Measurements from ENCODE around the gene ZNF282. TPM values are rescaled to one million over a fixed set of nuclear protein-coding genes. Genes with fewer than 3 reads are reported as not detected.

ZNF282 gene
- total RNA-seq, 4 donors from 2014 or later = 16.8 to 24.1 (median 23.0) TPM

DNA sequence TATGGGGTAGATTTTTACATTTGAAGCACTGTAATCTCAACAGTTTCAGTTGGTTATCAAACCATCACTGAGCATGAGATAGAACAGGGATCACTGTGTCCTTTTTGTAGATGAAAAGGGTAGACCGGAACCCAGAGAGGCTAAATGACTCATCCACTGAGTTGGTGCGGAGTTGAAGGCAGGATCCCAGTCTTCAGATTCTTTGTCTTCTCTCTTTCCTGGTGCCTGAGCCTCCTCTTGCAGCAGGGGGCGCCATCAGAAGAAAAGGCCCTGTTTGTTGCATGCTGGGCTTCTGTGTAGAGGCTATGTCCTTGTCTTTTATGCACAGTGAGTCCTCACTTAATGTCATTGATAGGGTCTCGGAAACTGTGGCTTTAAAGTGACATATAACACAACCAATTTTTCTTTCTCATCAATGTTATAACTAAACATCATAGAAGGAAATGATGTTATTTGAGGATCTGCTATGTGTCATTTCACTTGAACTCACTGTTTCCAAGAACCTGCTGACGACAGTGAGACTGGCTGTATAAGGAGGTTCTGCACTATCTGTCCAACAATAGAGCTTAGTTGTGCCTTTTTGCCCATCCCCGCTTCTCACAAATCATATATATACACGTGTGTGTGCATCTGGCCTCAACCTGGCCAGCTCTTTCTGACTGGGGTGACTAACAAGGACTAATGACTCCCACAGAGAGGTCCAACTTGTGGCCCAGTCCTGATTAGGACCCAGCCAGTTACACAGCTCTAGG, 14.3 kb downstream of the ZNF282 start:
- no peak overlapping the region for H3K27ac ChIP-seq
- TF ChIP-seq, protein P1, sequence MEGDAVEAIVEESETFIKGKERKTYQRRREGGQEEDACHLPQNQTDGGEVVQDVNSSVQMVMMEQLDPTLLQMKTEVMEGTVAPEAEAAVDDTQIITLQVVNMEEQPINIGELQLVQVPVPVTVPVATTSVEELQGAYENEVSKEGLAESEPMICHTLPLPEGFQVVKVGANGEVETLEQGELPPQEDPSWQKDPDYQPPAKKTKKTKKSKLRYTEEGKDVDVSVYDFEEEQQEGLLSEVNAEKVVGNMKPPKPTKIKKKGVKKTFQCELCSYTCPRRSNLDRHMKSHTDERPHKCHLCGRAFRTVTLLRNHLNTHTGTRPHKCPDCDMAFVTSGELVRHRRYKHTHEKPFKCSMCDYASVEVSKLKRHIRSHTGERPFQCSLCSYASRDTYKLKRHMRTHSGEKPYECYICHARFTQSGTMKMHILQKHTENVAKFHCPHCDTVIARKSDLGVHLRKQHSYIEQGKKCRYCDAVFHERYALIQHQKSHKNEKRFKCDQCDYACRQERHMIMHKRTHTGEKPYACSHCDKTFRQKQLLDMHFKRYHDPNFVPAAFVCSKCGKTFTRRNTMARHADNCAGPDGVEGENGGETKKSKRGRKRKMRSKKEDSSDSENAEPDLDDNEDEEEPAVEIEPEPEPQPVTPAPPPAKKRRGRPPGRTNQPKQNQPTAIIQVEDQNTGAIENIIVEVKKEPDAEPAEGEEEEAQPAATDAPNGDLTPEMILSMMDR (IDR thresholded peaks at IDR 0.05 in 4 of 5, conservative IDR thresholded peaks at IDR 0.05 in 1 of 5) = peak in 2 of 5 experiments; percentile 12 to 22
- no peak for TF ChIP-seq POLR2A (IDR thresholded peaks at IDR 0.05)
- DNase-seq (peak in 1 of 2 donors; percentile 23), ATAC-seq (peak in 1 of 2 donors; percentile 34)
- H3K9me3 ChIP-seq = no peaks in the 10 kb centered on the region
- H3K4me3 ChIP-seq = no peak overlapping the region
- intact Hi-C loops (cut with DNase I; ENCODE audit: low total_unique reads) = no loop called here
- no peaks in the 10 kb centered on the region for H3K27me3 ChIP-seq
- peaks cover 4 to 88% of the 10 kb centered on the region in 2 donors for H3K36me3 ChIP-seq
- in situ Hi-C loops (cut with MboI; ENCODE audit: low sequenced_read_pairs in 4 of 4) = no loop called here
- no peaks in the 10 kb centered on the region for H3K4me1 ChIP-seq

DNA sequence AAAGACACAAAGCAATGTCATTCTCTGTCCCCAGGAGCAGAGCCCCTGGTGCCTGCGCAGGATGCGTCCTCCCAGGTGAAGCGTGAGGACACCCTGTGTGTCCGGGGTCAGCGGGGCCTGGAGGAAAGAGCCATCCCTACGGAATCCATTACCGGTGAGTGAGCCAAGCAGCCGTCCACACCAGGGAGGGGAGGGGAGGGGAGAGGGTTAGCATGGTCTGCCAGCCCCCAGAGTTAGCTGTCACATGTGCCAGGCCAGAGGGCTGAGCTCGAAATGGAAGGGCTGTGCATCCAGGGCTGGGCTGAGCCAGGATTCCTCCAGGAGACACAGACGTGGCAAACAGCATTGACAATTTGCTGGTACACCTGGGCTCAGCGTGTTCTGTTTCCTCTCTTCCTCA, 15.2 kb downstream of the ZNF282 start:
- TF ChIP-seq, protein P1 (IDR thresholded peaks at IDR 0.05 in 4 of 5, conservative IDR thresholded peaks at IDR 0.05 in 1 of 5) = no peak
- no peak for TF ChIP-seq POLR2A (IDR thresholded peaks at IDR 0.05)
- DNase-seq (no peak), ATAC-seq (no peak)
- no peaks in the 10 kb centered on the region for H3K4me1 ChIP-seq
- peaks cover 4 to 96% of the 10 kb centered on the region in 2 donors for H3K36me3 ChIP-seq
- intact Hi-C loops (cut with DNase I; ENCODE audit: low total_unique reads) (no loop called here), in situ Hi-C loops (cut with MboI; ENCODE audit: low sequenced_read_pairs in 4 of 4) (no loop called here)
- H3K27me3 ChIP-seq = no peaks in the 10 kb centered on the region
- no peaks in the 10 kb centered on the region for H3K9me3 ChIP-seq
- H3K27ac ChIP-seq = no peak overlapping the region
- no peak overlapping the region for H3K4me3 ChIP-seq

DNA sequence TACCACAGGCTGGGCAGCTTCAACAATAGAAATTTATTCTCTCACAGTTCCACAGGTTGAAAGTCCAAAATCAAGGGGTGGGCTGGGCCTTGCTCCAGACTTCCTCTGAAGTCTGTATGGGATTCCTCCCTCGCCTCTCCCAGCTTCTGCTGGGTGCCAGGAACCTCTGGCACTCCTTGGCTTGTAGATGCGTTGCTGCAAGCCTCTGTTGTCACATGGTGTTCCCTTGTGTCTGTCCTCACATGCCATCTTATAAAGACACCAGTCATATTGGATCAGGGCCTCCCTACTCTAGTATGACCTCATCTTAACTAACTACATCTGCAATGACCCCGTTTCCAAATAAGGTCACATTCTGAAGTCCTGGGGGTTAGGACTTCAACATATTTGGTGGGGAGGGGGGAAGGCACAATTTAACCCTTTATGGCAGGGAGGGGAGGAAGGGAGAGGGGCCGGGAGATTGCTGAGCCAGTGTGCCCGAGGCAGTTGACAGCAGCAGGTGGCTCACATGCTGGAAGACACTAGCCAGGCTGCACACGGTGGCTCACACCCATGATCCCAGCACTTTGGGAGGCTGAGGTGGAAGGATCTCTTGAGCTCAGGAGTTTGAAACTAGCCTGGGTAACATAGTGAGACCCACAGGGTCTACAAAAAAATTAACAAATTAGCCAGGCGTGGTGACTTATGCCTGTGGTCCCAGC, 18.8 kb downstream of the ZNF282 start:
- Histone ChIP-seq H3K27me3 (no peaks in the 10 kb centered on the region), H3K9me3 (no peaks in the 10 kb centered on the region), H3K27ac (peak overlapping the region; percentile 10 to 65 (median 50)), H3K4me3 (no peak overlapping the region), H3K36me3 (peaks cover 4 to 96% of the 10 kb centered on the region in 2 donors), H3K4me1 (no peaks in the 10 kb centered on the region)
- intact Hi-C loops (cut with DNase I; ENCODE audit: low total_unique reads) (no loop called here), in situ Hi-C loops (cut with MboI; ENCODE audit: low sequenced_read_pairs in 4 of 4) (no loop called here)
- TF ChIP-seq, protein P1 (IDR thresholded peaks at IDR 0.05 in 4 of 5, conservative IDR thresholded peaks at IDR 0.05 in 1 of 5) = no peak
- TF ChIP-seq POLR2A (IDR thresholded peaks at IDR 0.05) = no peak
- DNase-seq (peak; percentile 10 to 51), ATAC-seq (peak; percentile 90 to 96)

DNA sequence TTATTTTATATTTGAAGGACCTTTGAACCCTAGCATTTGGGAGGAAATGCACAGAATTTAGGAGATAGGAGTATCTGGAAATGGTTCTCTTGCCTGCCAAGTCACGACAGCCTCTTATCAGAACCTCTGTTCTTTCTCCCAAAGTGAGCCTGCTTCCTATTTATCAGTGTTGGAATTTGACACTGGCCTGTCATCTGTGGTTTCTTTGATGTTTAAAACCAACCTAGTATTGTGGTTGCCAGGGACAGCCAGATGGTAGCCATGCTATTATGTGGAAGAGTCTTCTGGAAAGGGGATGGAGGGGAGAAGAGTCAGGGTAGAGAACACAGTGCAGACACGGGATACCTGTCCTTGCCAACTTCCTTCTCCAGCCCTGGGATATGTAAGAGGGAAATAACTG, 21.1 kb downstream of the ZNF282 start:
- Histone ChIP-seq H3K36me3 (peaks cover 4 to 93% of the 10 kb centered on the region in 2 donors), H3K27me3 (no peaks in the 10 kb centered on the region), H3K9me3 (no peaks in the 10 kb centered on the region), H3K4me1 (no peaks in the 10 kb centered on the region), H3K27ac (no peak overlapping the region), H3K4me3 (no peak overlapping the region)
- no peak for DNase-seq
- in situ Hi-C loops (cut with MboI; ENCODE audit: low sequenced_read_pairs in 4 of 4) = no loop called here
- ATAC-seq = no peak
- intact Hi-C loops (cut with DNase I; ENCODE audit: low total_unique reads) = no loop called here
- TF ChIP-seq POLR2A (IDR thresholded peaks at IDR 0.05) = no peak
- TF ChIP-seq, protein P1 (IDR thresholded peaks at IDR 0.05 in 4 of 5, conservative IDR thresholded peaks at IDR 0.05 in 1 of 5) = no peak

Measured in gastrocnemius medialis (tissue), 4 donors.